Trophoblast cell (in vitro differentiated cells and primary cell): ENCODE measurements around the gene YWHAQ.
A peak's percentile ranks its signal among the peaks of the same experiment; 100 is the strongest.

Experiments
- DNase-seq, 2 donors: peaks; one replicate each; pipeline ENCODE4 v3.0.0-alpha.2; 2016
- H2AFZ ChIP-seq: 2 replicates; pipeline ENCODE4 v1.6.1; 2013; ENCODE audit warnings: low read length, moderate library complexity, mild to moderate bottlenecking; ENCODE audit not compliant: insufficient read depth, poor library complexity
- H2AK5ac ChIP-seq: 2 replicates; pipeline ENCODE4 v1.6.1; 2013; ENCODE audit warnings: mild to moderate bottlenecking, low read length
- H2BK120ac ChIP-seq: 2 replicates; pipeline ENCODE4 v1.6.1; 2013; ENCODE audit warnings: low read length, mild to moderate bottlenecking, moderate library complexity; ENCODE audit not compliant: insufficient read depth, poor library complexity
- H2BK12ac ChIP-seq: 2 replicates; pipeline ENCODE4 v1.6.1; 2013; ENCODE audit warnings: mild to moderate bottlenecking, low read length, moderate library complexity
- H2BK5ac ChIP-seq: 2 replicates; pipeline ENCODE4 v1.6.1; 2013; ENCODE audit warnings: low read length, low read depth, moderate library complexity, mild to moderate bottlenecking; ENCODE audit not compliant: poor library complexity
- H3K14ac ChIP-seq: 2 replicates; pipeline ENCODE4 v1.6.1; 2013; ENCODE audit warnings: mild to moderate bottlenecking, low read length
- H3K18ac ChIP-seq: 2 replicates; pipeline ENCODE4 v1.6.1; 2013; ENCODE audit warnings: mild to moderate bottlenecking, low read length
- H3K23ac ChIP-seq: 2 replicates; pipeline ENCODE4 v1.6.1; 2013; ENCODE audit warnings: low read length
- H3K27ac ChIP-seq: 2 replicates; pipeline ENCODE4 v1.5.1; 2013; ENCODE audit warnings: low read depth, mild to moderate bottlenecking, inconsistent platforms, low read length, moderate library complexity
- H3K27me3 ChIP-seq: 2 replicates; pipeline ENCODE4 v1.6.1; 2013; ENCODE audit warnings: inconsistent platforms, mild to moderate bottlenecking, low read length, moderate library complexity; ENCODE audit not compliant: insufficient read depth
- H3K36me3 ChIP-seq, 2 experiments: 1 replicate in 1 of 2; 2 replicates in 1 of 2; pipeline ENCODE4 v1.6.1; 2013; ENCODE audit warnings: low read length in 2 of 2, mild to moderate bottlenecking in 2 of 2, moderate library complexity in 1 of 2; ENCODE audit not compliant: insufficient read depth in 2 of 2, control insufficient read depth in 1 of 2
- H3K4ac ChIP-seq: 2 replicates; pipeline ENCODE4 v1.6.1; 2013; ENCODE audit warnings: low read depth, mild to moderate bottlenecking, low read length, moderate library complexity
- H3K4me1 ChIP-seq, 2 experiments: 1 replicate in 1 of 2; 2 replicates in 1 of 2; pipeline ENCODE4 v1.6.1; 2013; ENCODE audit warnings: low read length in 2 of 2, mild to moderate bottlenecking in 2 of 2, moderate library complexity in 1 of 2; ENCODE audit not compliant: insufficient read depth in 2 of 2, control insufficient read depth in 1 of 2
- H3K4me2 ChIP-seq: 2 replicates; pipeline ENCODE4 v1.6.1; 2013; ENCODE audit warnings: inconsistent platforms, mild to moderate bottlenecking, low read length, moderate library complexity
- H3K4me3 ChIP-seq: 2 replicates; pipeline ENCODE4 v1.5.1; 2013; ENCODE audit warnings: mild to moderate bottlenecking, low read depth, low read length, inconsistent platforms
- H3K79me1 ChIP-seq: one replicate; pipeline ENCODE4 v1.6.1; 2013; ENCODE audit warnings: low read length
- H3K79me2 ChIP-seq: 2 replicates; pipeline ENCODE4 v1.6.1; 2013; ENCODE audit warnings: low read length, mild to moderate bottlenecking; ENCODE audit not compliant: control insufficient read depth, insufficient read depth, poor library complexity
- H3K9ac ChIP-seq: 2 replicates; pipeline ENCODE4 v1.6.1; 2013; ENCODE audit warnings: mild to moderate bottlenecking, low read length
- H3K9me3 ChIP-seq: 2 replicates; pipeline ENCODE4 v1.6.1; 2013; ENCODE audit warnings: low read depth, mild to moderate bottlenecking, control low read depth, inconsistent platforms, low read length; ENCODE audit not compliant: insufficient read depth
- H4K12ac ChIP-seq: 2 replicates; pipeline ENCODE4 v1.6.1; 2013; ENCODE audit warnings: low read depth, mild to moderate bottlenecking, low read length, moderate library complexity
- H4K8ac ChIP-seq: 2 replicates; pipeline ENCODE4 v1.6.1; 2013; ENCODE audit warnings: low read depth, mild to moderate bottlenecking, low read length, moderate library complexity
- H4K91ac ChIP-seq: one replicate; pipeline ENCODE4 v1.6.1; 2013; ENCODE audit warnings: low read depth, mild to moderate bottlenecking, low read length, moderate library complexity
- WGBS: extraction: QIAGEN DNeasy Blood & Tissue Kit; methylation state at CpG from one replicate; pipeline ENCODE4 v1.1.7; 2013; ENCODE audit warnings: missing lambda C conversion rate; ENCODE audit not compliant: insufficient read length, insufficient coverage; ENCODE audit errors: extremely low coverage; 5-methylcytosine and 5-hydroxymethylcytosine counted together

The YWHAQ gene

DNA sequence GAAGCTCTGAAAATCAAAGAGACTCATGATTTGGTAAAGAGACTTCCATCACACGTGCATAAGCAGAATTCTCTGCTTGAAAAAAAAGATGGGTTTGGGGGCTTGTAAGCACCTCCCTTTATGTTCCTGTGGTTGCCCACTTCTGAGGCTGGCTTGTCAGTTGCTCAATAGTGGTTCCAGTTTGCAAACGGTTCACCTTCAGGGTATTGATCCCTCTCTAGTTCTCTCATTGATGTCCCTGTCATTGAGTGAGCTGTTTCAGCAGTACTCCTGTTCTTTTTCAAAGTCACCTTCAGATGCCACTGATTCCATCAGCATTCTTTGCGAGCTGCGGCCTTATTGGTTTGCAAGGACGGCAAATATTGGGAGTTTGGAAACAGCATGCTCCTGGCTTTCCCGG is 17.1 kb upstream of the YWHAQ start:
- peaks cover 2% of the 10 kb centered on the region for H3K79me2 ChIP-seq
- H3K9me3 ChIP-seq: peaks cover 8% of the 10 kb centered on the region
- H3K14ac ChIP-seq: no peak overlapping the region
- WGBS: no CpG with 5 or more reads among the region's 6 CpGs
- no peak overlapping the region for H4K12ac ChIP-seq
- no peak overlapping the region for H4K8ac ChIP-seq
- no peak for DNase-seq
- no peak overlapping the region for H2AFZ ChIP-seq
- H3K4ac ChIP-seq: no peak overlapping the region
- H2BK120ac ChIP-seq: no peak overlapping the region
- H2BK12ac ChIP-seq: no peak overlapping the region
- no peak overlapping the region for H3K27ac ChIP-seq
- H3K23ac ChIP-seq: no peak overlapping the region
- no peak overlapping the region for H4K91ac ChIP-seq
- H3K79me1 ChIP-seq: no peaks in the 10 kb centered on the region
- no peaks in the 10 kb centered on the region for H3K27me3 ChIP-seq
- no peak overlapping the region for H2AK5ac ChIP-seq
- no peaks in the 10 kb centered on the region for H3K36me3 ChIP-seq
- peaks cover 13 to 17% of the 10 kb centered on the region in 2 experiments for H3K4me1 ChIP-seq
- H3K9ac ChIP-seq: no peak overlapping the region
- no peak overlapping the region for H3K4me2 ChIP-seq
- H2BK5ac ChIP-seq: no peak overlapping the region
- no peak overlapping the region for H3K4me3 ChIP-seq
- H3K18ac ChIP-seq: no peak overlapping the region

DNA sequence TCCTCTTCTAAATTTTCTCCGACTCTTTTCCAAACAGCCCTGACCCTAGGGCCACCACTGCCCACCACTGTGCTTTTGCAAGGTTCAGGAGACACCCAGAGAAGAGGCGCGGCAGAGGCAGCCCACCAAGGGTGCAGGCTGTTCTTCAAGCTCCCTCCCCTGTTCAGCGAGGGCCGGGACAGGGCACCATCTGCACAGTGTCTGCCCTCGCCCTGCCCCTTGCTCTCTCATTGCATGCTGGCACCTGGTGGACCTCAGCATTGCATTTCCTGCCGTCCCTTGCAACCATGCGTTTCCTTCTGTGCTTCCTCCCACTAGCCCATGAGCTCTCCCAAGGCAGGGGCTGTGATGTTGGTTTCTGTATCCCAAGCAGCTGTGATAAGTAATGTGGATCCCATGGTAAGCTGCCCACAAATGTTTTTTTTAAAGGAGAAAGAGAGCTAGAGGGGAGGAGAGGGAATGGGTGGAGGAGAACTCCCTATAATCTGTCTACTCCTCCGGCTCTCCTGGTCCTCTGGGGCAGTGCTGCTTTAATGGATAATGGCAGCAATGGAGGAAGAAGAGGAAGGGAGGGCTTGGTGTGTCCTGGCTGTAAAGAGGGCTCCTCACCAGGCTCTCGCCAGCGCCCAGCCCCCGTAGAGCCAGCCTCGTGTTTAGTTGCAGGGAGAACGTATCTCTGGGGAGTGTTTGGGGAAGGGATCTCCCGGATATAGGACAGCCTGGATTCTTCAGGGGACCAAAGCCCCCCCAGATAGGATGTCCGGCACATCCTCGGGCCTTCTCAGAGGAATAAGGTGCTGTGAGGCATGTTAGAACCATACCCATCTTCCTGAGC is 15.6 kb upstream of the YWHAQ start:
- no peak overlapping the region for H3K27ac ChIP-seq
- peaks cover 2% of the 10 kb centered on the region for H3K79me2 ChIP-seq
- H3K79me1 ChIP-seq: no peaks in the 10 kb centered on the region
- H3K18ac ChIP-seq: no peak overlapping the region
- no peak overlapping the region for H2BK5ac ChIP-seq
- H3K4me1 ChIP-seq: peaks cover 13 to 17% of the 10 kb centered on the region in 2 experiments
- no peak for DNase-seq
- WGBS: no CpG with 5 or more reads among the region's 17 CpGs
- no peak overlapping the region for H2AFZ ChIP-seq
- no peak overlapping the region for H2BK120ac ChIP-seq
- H3K9ac ChIP-seq: no peak overlapping the region
- no peak overlapping the region for H2BK12ac ChIP-seq
- no peaks in the 10 kb centered on the region for H3K27me3 ChIP-seq
- H2AK5ac ChIP-seq: no peak overlapping the region
- no peak overlapping the region for H3K4me2 ChIP-seq
- H3K4me3 ChIP-seq: no peak overlapping the region
- no peak overlapping the region for H4K91ac ChIP-seq
- no peak overlapping the region for H4K12ac ChIP-seq
- no peak overlapping the region for H3K4ac ChIP-seq
- peaks cover 8% of the 10 kb centered on the region for H3K9me3 ChIP-seq
- H3K14ac ChIP-seq: no peak overlapping the region
- no peak overlapping the region for H3K23ac ChIP-seq
- no peak overlapping the region for H4K8ac ChIP-seq
- H3K36me3 ChIP-seq: no peaks in the 10 kb centered on the region

DNA sequence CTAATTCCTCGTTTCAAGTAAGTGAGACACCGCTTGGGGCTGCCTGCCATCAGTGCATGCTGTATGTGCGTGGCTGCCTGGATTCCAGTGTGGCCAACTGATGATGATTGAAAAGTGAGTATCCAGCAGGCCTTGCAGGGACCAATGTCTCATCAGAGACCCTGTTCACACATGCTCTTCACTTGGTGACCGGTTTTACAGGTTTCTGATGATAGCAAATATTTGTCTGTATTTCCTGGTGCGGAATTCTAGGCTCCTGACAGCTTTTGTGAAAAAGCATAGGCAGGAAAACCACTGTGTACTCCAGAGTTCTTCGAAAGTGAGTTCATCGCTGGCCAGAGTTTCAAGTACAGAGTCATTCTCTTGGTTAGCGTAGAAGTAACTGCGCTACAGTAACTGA is 13.8 kb upstream of the YWHAQ start:
- H2BK12ac ChIP-seq: no peak overlapping the region
- peaks cover 13 to 17% of the 10 kb centered on the region in 2 experiments for H3K4me1 ChIP-seq
- no peak overlapping the region for H3K14ac ChIP-seq
- H3K4me2 ChIP-seq: no peak overlapping the region
- no peak overlapping the region for H3K27ac ChIP-seq
- peak; percentile 86 to 94 for DNase-seq
- H3K23ac ChIP-seq: no peak overlapping the region
- peaks cover 8% of the 10 kb centered on the region for H3K9me3 ChIP-seq
- no peak overlapping the region for H3K4me3 ChIP-seq
- peaks cover 2% of the 10 kb centered on the region for H3K79me2 ChIP-seq
- H3K79me1 ChIP-seq: no peaks in the 10 kb centered on the region
- H3K27me3 ChIP-seq: no peaks in the 10 kb centered on the region
- no CpG with 5 or more reads among the region's 9 CpGs for WGBS
- no peak overlapping the region for H4K8ac ChIP-seq
- no peak overlapping the region for H2BK5ac ChIP-seq
- no peak overlapping the region for H4K91ac ChIP-seq
- no peaks in the 10 kb centered on the region for H3K36me3 ChIP-seq
- no peak overlapping the region for H2AFZ ChIP-seq
- H3K4ac ChIP-seq: no peak overlapping the region
- H3K18ac ChIP-seq: no peak overlapping the region
- no peak overlapping the region for H2AK5ac ChIP-seq
- no peak overlapping the region for H2BK120ac ChIP-seq
- no peak overlapping the region for H4K12ac ChIP-seq
- no peak overlapping the region for H3K9ac ChIP-seq

DNA sequence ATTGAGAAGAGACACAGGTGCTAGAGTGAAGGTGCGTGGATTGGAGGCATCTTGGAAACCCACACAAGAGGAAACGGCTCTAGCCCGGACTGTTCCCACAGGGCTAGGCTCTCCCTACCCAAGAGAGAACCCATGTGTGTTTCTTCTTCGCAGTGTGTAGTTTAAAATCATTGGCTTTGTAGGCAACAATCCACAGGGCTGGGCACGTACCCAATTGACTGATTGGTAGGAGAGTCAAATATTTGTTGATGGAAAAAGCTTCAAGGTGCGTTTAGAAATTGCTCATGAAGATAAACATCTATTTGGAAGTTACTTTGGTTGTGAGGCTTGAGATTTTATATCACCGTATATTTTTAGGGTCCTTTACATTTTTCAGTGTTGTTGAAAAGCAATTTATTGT is 13.2 kb upstream of the YWHAQ start:
- no peak overlapping the region for H2AK5ac ChIP-seq
- H3K9me3 ChIP-seq: peaks cover 8% of the 10 kb centered on the region
- H3K4me3 ChIP-seq: no peak overlapping the region
- H3K36me3 ChIP-seq: no peaks in the 10 kb centered on the region
- peaks cover 13 to 19% of the 10 kb centered on the region in 2 experiments for H3K4me1 ChIP-seq
- no peak overlapping the region for H2BK5ac ChIP-seq
- no peak overlapping the region for H3K18ac ChIP-seq
- no peak overlapping the region for H2BK120ac ChIP-seq
- no CpG with 5 or more reads among the region's 7 CpGs for WGBS
- no peaks in the 10 kb centered on the region for H3K27me3 ChIP-seq
- H2AFZ ChIP-seq: no peak overlapping the region
- H3K9ac ChIP-seq: no peak overlapping the region
- DNase-seq: no peak
- no peak overlapping the region for H3K4me2 ChIP-seq
- no peak overlapping the region for H3K4ac ChIP-seq
- H2BK12ac ChIP-seq: no peak overlapping the region
- no peak overlapping the region for H3K14ac ChIP-seq
- H3K23ac ChIP-seq: no peak overlapping the region
- peaks cover 2% of the 10 kb centered on the region for H3K79me2 ChIP-seq
- H4K91ac ChIP-seq: no peak overlapping the region
- H4K8ac ChIP-seq: no peak overlapping the region
- H3K79me1 ChIP-seq: no peaks in the 10 kb centered on the region
- H3K27ac ChIP-seq: no peak overlapping the region
- H4K12ac ChIP-seq: no peak overlapping the region
